ENCODE results near the gene PNMA8A.

- TF ChIP-seq RAD21 (conservative IDR thresholded peaks at IDR 0.05 in 1 of 2, IDR thresholded peaks at IDR 0.05 in 1 of 2) (no peak), REST (IDR thresholded peaks at IDR 0.05) (no peak), ZNF302 (CRISPR knock-in tag; IDR thresholded peaks at IDR 0.05) (no peak), PBX3 (IDR thresholded peaks at IDR 0.05) (no peak), POLR2A (IDR thresholded peaks at IDR 0.05; ENCODE audit: low read length) (no peak), CTCF (IDR thresholded peaks at IDR 0.05) (no peak), RFX5 (IDR thresholded peaks at IDR 0.05) (no peak), HDAC2 (IDR thresholded peaks at IDR 0.05) (no peak)
These were observed 24.4 kb upstream of the PNMA8A start, which contains the start of gene PNMA8B for GRCh38 chr19:46495786-46496099.

All from A549 (cell line).